G401 (cell line): ENCODE measurements around the gene ROPN1B. TPM values are rescaled to one million over a fixed set of nuclear protein-coding genes. Genes with fewer than 3 reads are reported as not detected.
A peak's percentile ranks its signal among the peaks of the same experiment; 100 is the strongest.
"Not testable (repeated sequence)": the region's sequence is repeated elsewhere in the genome, so short reads cannot be mapped to it uniquely, and the experiment has no call there.

ENCODE experiments used
- DNase-seq: peaks from one replicate; pipeline ENCODE4 v3.0.0-alpha.2; 2015; ENCODE audit warnings: low spot score
- in situ Hi-C: cut with HindIII; loops from 2 replicates; pipeline ENCODE4 v1.10.0; 2016; ENCODE audit warnings: low sequenced_read_pairs, mixed read lengths
- total RNA-seq: library from RNA; depleted of rRNA; stranded (reverse); fragments of >200 nt; shearing (Covaris generic); gene quantifications from 2 replicates; pipeline ENCODE4 v1.2.3, GENCODE V29; 2014

ROPN1B gene
- total RNA-seq, 1 experiment from 2014 or later = not detected

GRCh38 chr3:125957020-125957419 is 12.0 kb upstream of the ROPN1B start:
- DNase-seq, in situ Hi-C loops: not testable (repeated sequence)

- in situ Hi-C loops = no loop called here
Observed at GRCh38 chr3:125957674-125958510, 11.1 kb upstream of the ROPN1B start.

GRCh38 chr3:125958511-125959316 is 10.3 kb upstream of the ROPN1B start:
- DNase-seq = no peak
- in situ Hi-C loops = no loop called here

More at GRCh38 chr3:125957674-125958510, 11.1 kb upstream of the ROPN1B start:
- no peak for DNase-seq

GRCh38 chr3:125959317-125960065 is 9.5 kb upstream of the ROPN1B start:
- in situ Hi-C loops = no loop called here
- DNase-seq = no peak

GRCh38 chr3:125960066-125960424 is 8.9 kb upstream of the ROPN1B start:
- in situ Hi-C loops = no loop called here
- DNase-seq = no peak

GRCh38 chr3:125960456-125961288 is 8.3 kb upstream of the ROPN1B start:
- DNase-seq = no peak
- in situ Hi-C loops = no loop called here

- DNase-seq = no peak
- in situ Hi-C loops = no loop called here
Observed at GRCh38 chr3:125961289-125961589, 7.7 kb upstream of the ROPN1B start.

GRCh38 chr3:125963834-125964233 is 5.1 kb upstream of the ROPN1B start:
- in situ Hi-C loops, DNase-seq: not testable (repeated sequence)

GRCh38 chr3:125965505-125965904 is 3.5 kb upstream of the ROPN1B start:
- no peak for DNase-seq
- in situ Hi-C loops = no loop called here

- DNase-seq = no peak
- in situ Hi-C loops = no loop called here
Observed at GRCh38 chr3:125967156-125967555, 1.8 kb upstream of the ROPN1B start.

- in situ Hi-C loops, DNase-seq: not testable (repeated sequence)
Observed at GRCh38 chr3:125968121-125968520, 857 bp upstream of the ROPN1B start.

GRCh38 chr3:125971997-125972944 is 3.3 kb downstream of the ROPN1B start:
- in situ Hi-C loops = not testable (repeated sequence)
- DNase-seq = peak; percentile 76

- in situ Hi-C loops, DNase-seq: not testable (repeated sequence)
Observed at GRCh38 chr3:125975245-125976002, 6.4 kb downstream of the ROPN1B start.

GRCh38 chr3:125976003-125976390 is 7.0 kb downstream of the ROPN1B start:
- DNase-seq, in situ Hi-C loops: not testable (repeated sequence)

GRCh38 chr3:125977104-125977503 is 8.1 kb downstream of the ROPN1B start:
- DNase-seq, in situ Hi-C loops: not testable (repeated sequence)

- in situ Hi-C loops, DNase-seq: not testable (repeated sequence)
Observed at GRCh38 chr3:125984951-125985350, 16.0 kb downstream of the ROPN1B start.
